OCI-LY1 (cell line): Measurements from ENCODE around the gene PLEKHO1.

Experiments used
- H2AFZ ChIP-seq: fragments of 200-600 bp; sonication (generic), shearing (Covaris generic); 2 replicates; pipeline ENCODE4 v1.6.0; 2014; ENCODE audit warnings: antibody characterized with exemption, mild to moderate bottlenecking, low read length
- H3F3A ChIP-seq: fragments of 200-600 bp; sonication (generic), shearing (Covaris generic); 2 replicates; pipeline ENCODE4 v1.6.0; 2014; ENCODE audit warnings: mild to moderate bottlenecking, antibody characterized with exemption, low read length, moderate library complexity; ENCODE audit not compliant: insufficient read depth
- H3K27ac ChIP-seq: fragments of 200-600 bp; sonication (generic); 2 replicates; pipeline ENCODE4 v1.5.1; 2014; ENCODE audit warnings: low read length, mixed run types, mild to moderate bottlenecking, low read depth; ENCODE audit not compliant: poor library complexity, severe bottlenecking
- H3K27me3 ChIP-seq: fragments of 200-600 bp; sonication (generic); 2 replicates; pipeline ENCODE4 v1.6.0; 2014; ENCODE audit warnings: antibody characterized with exemption, mild to moderate bottlenecking, low read length, moderate library complexity; ENCODE audit not compliant: insufficient read depth
- H3K36me3 ChIP-seq: fragments of 200-600 bp; sonication (generic); 2 replicates; pipeline ENCODE4 v1.6.1; 2014; ENCODE audit warnings: mild to moderate bottlenecking, antibody characterized with exemption, low read length, moderate library complexity, mixed read lengths; ENCODE audit not compliant: insufficient read depth
- H3K4me1 ChIP-seq: fragments of 200-600 bp; sonication (generic); 2 replicates; pipeline ENCODE4 v1.5.1; 2014; ENCODE audit warnings: mild to moderate bottlenecking, low read length, moderate library complexity; ENCODE audit not compliant: insufficient read depth, severe bottlenecking
- H3K4me2 ChIP-seq: fragments of 200-600 bp; sonication (generic), shearing (Covaris generic); 2 replicates; pipeline ENCODE4 v1.6.1; 2014; ENCODE audit warnings: low read length
- H3K4me3 ChIP-seq: fragments of 200-600 bp; sonication (generic); 2 replicates; pipeline ENCODE4 v1.5.1; 2014; ENCODE audit warnings: low read length, low read depth, mild to moderate bottlenecking, mixed read lengths; ENCODE audit not compliant: poor library complexity, severe bottlenecking
- H3K79me2 ChIP-seq: fragments of 200-600 bp; shearing (Covaris generic); 2 replicates; pipeline ENCODE4 v1.6.1; 2016; ENCODE audit warnings: mixed run types, low read length, mixed read lengths; ENCODE audit not compliant: insufficient read depth
- H3K9ac ChIP-seq: fragments of 200-600 bp; sonication (generic), shearing (Covaris generic); 2 replicates; pipeline ENCODE4 v1.6.1; 2014; ENCODE audit warnings: mild to moderate bottlenecking, low read length, mixed read lengths
- H3K9me2 ChIP-seq: fragments of 200-600 bp; sonication (generic), shearing (Covaris generic); 2 replicates; pipeline ENCODE4 v1.6.1; 2014; ENCODE audit warnings: low read depth, mild to moderate bottlenecking, low read length, mixed read lengths
- H3K9me3 ChIP-seq: fragments of 200-600 bp; shearing (Covaris generic); 2 replicates; pipeline ENCODE4 v1.6.1; 2014; ENCODE audit warnings: low read length, mixed read lengths
- H4K20me1 ChIP-seq: fragments of 200-600 bp; sonication (generic), shearing (Covaris generic); 2 replicates; pipeline ENCODE4 v1.6.0; 2016; ENCODE audit warnings: mild to moderate bottlenecking, low read length; ENCODE audit not compliant: insufficient read depth
- EZH2 ChIP-seq: fragments of 200-600 bp; sonication (generic), shearing (Covaris generic); IDR thresholded peaks from 2 replicates; pipeline ENCODE4 v1.8.0; 2017; ENCODE audit warnings: borderline replicate concordance, mixed run types, mild to moderate bottlenecking, antibody characterized with exemption, low read length, moderate library complexity, mixed read lengths
- TF ChIP-seq, protein P1 (sequence below): fragments of 200-600 bp; sonication (generic), shearing (Covaris generic); IDR thresholded peaks from 2 replicates; pipeline ENCODE4 v1.5.1; 2017; ENCODE audit warnings: mild to moderate bottlenecking, antibody characterized with exemption, low read length, moderate library complexity, mixed read lengths

Gene PLEKHO1

DNA sequence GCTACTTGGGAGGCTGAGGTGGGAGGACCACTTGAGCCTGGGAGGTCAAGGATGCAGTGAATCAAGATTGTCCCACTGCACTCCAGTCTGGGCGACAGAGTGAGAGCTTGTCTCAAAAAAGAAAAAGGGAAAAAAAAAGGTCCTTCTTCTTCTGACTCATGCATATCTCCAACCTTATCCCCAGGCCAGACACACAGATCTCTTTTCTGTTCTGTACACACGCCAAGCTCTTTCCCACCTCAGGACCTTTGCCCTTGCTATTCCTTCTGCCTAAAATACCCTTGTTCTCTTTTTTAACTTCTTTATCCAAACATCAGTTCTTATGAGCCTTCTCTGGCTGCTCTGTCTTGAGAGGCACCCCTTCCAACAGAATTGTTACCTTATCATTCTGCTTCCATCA, 22.1 kb downstream of the PLEKHO1 start:
- no peaks in the 10 kb centered on the region for H3K9me3 ChIP-seq
- TF ChIP-seq EZH2 = no peak
- TF ChIP-seq, protein P1, sequence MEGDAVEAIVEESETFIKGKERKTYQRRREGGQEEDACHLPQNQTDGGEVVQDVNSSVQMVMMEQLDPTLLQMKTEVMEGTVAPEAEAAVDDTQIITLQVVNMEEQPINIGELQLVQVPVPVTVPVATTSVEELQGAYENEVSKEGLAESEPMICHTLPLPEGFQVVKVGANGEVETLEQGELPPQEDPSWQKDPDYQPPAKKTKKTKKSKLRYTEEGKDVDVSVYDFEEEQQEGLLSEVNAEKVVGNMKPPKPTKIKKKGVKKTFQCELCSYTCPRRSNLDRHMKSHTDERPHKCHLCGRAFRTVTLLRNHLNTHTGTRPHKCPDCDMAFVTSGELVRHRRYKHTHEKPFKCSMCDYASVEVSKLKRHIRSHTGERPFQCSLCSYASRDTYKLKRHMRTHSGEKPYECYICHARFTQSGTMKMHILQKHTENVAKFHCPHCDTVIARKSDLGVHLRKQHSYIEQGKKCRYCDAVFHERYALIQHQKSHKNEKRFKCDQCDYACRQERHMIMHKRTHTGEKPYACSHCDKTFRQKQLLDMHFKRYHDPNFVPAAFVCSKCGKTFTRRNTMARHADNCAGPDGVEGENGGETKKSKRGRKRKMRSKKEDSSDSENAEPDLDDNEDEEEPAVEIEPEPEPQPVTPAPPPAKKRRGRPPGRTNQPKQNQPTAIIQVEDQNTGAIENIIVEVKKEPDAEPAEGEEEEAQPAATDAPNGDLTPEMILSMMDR = no peak
- H3K4me3 ChIP-seq = no peak overlapping the region
- no peaks in the 10 kb centered on the region for H3K27me3 ChIP-seq
- H3K9ac ChIP-seq = no peak overlapping the region
- H3K79me2 ChIP-seq = no peaks in the 10 kb centered on the region
- H3K4me2 ChIP-seq = no peak overlapping the region
- no peaks in the 10 kb centered on the region for H3K36me3 ChIP-seq
- no peak overlapping the region for H2AFZ ChIP-seq
- H3K9me2 ChIP-seq = no peaks in the 10 kb centered on the region
- H3F3A ChIP-seq = no peaks in the 10 kb centered on the region
- no peak overlapping the region for H3K27ac ChIP-seq
- no peaks in the 10 kb centered on the region for H3K4me1 ChIP-seq
- no peaks in the 10 kb centered on the region for H4K20me1 ChIP-seq

DNA sequence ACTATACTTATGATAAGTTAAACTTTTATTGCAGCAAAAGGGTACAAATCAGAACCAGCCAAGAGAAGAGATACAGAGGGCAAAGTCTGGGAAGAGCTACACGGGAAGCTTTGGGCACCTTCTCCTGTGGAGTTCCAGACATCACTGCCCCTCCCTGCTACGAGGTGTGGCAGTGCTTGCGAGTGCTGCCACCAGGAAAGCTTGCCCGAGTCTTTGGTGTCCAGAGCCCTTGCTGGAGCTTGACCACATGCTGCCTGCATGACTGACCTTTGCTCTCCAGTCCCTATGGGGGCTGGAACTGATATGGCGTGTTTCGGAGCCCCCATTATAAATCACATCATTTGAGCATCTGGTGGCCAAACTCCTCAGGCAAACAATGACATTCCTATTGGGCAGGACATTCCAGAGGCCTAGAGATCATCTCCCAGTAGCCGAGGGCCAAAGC, 23.4 kb downstream of the PLEKHO1 start:
- Histone ChIP-seq H3K4me1 (no peaks in the 10 kb centered on the region), H4K20me1 (no peaks in the 10 kb centered on the region), H3F3A (no peaks in the 10 kb centered on the region), H3K27ac (no peak overlapping the region), H3K36me3 (no peaks in the 10 kb centered on the region), H3K9me2 (no peaks in the 10 kb centered on the region), H3K9ac (no peak overlapping the region), H3K79me2 (no peaks in the 10 kb centered on the region), H3K27me3 (no peaks in the 10 kb centered on the region), H2AFZ (no peak overlapping the region), H3K9me3 (no peaks in the 10 kb centered on the region), H3K4me3 (no peak overlapping the region), H3K4me2 (no peak overlapping the region)
- no peak for TF ChIP-seq EZH2
- TF ChIP-seq, protein P1 = no peak

DNA sequence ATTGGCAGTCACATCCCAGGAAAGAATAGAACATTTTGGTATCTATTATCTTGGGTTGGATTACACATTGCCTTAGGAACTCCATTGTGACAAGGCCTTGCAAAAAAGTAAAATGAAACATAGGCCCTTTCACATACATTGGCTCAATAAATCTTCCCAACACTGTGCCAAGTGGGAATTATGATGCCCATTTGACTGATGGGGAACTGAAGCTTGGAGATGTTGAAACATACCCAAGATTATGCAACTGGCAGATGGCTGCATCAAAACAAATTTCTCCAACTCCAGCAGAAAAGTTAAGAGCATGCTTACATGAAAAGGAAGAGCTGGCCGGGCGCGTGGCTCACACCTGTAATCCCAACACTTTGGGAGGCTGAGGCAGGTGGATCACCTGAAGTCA, 26.9 kb downstream of the PLEKHO1 start:
- Histone ChIP-seq H3K9me3 (no peaks in the 10 kb centered on the region), H3F3A (no peaks in the 10 kb centered on the region), H3K4me2 (no peak overlapping the region), H3K79me2 (no peaks in the 10 kb centered on the region), H3K9me2 (no peaks in the 10 kb centered on the region), H2AFZ (no peak overlapping the region), H3K9ac (no peak overlapping the region), H3K4me1 (no peaks in the 10 kb centered on the region), H3K36me3 (no peaks in the 10 kb centered on the region), H3K27me3 (no peaks in the 10 kb centered on the region), H3K4me3 (no peak overlapping the region), H4K20me1 (no peaks in the 10 kb centered on the region), H3K27ac (no peak overlapping the region)
- TF ChIP-seq, protein P1 = no peak
- no peak for TF ChIP-seq EZH2
